CD14-positive monocyte (primary cell): ENCODE results near the gene TMPRSS2. TPM values are rescaled to one million over a fixed set of nuclear protein-coding genes. Genes with fewer than 3 reads are reported as not detected.
A peak's percentile ranks its signal among the peaks of the same experiment; 100 is the strongest.

Source experiments
- DNase-seq, 3 donors: peaks; one replicate each; pipeline ENCODE4 v3.0.0-alpha.2; 2011 to 2022
- H2AFZ ChIP-seq: 2 replicates; pipeline ENCODE4 v1.6.0; 2012; ENCODE audit warnings: mild to moderate bottlenecking, low read depth, low read length, inconsistent platforms; ENCODE audit not compliant: insufficient read depth, poor library complexity, severe bottlenecking
- H3K27ac ChIP-seq, 2 donors: 1 replicate in 1 of 2; 2 replicates in 1 of 2; pipeline ENCODE4 v1.5.1; 2012 to 2013; ENCODE audit warnings: low read length in 2 of 2, control low read depth in 1 of 2, inconsistent platforms in 1 of 2, low read depth in 1 of 2, mild to moderate bottlenecking in 1 of 2
- H3K27me3 ChIP-seq, 2 donors: one replicate each; pipeline versions ENCODE4 v1.6.0 to v1.6.1; 2011 to 2013; ENCODE audit warnings: low read length in 2 of 2; ENCODE audit not compliant: control insufficient read depth in 2 of 2, insufficient read depth in 2 of 2
- H3K36me3 ChIP-seq, 2 donors: replicated peaks in 1 of 2; 1 replicate in 1 of 2; 2 replicates in 1 of 2; pipeline versions ENCODE4 v1.5.1 to v1.6.1; 2012 to 2013; ENCODE audit warnings: low read length in 2 of 2, control low read depth in 1 of 2, inconsistent platforms in 1 of 2, mild to moderate bottlenecking in 1 of 2; ENCODE audit not compliant: insufficient read depth in 2 of 2, control insufficient read depth in 1 of 2
- H3K4me1 ChIP-seq, 2 donors: 1 replicate in 1 of 2; 2 replicates in 1 of 2; pipeline versions ENCODE4 v1.5.1 to v1.6.1; 2012 to 2013; ENCODE audit warnings: low read length in 2 of 2, control low read depth in 1 of 2, inconsistent platforms in 1 of 2, mild to moderate bottlenecking in 1 of 2, moderate library complexity in 1 of 2; ENCODE audit not compliant: insufficient read depth in 2 of 2, control insufficient read depth in 1 of 2
- H3K4me2 ChIP-seq: replicated peaks from 2 replicates; pipeline ENCODE3; 2012; ENCODE audit warnings: low read length, moderate library complexity, mild to moderate bottlenecking; ENCODE audit not compliant: poor library complexity, severe bottlenecking; ENCODE audit errors: extremely low read depth
- H3K4me3 ChIP-seq, 3 experiments: fragments of 200-600 bp in 1 of 3; sonication (generic) in 1 of 3; replicated peaks in 1 of 3; 1 replicate in 2 of 3; 2 replicates in 1 of 3; pipeline ENCODE4 v1.5.1; 2011 to 2013; ENCODE audit warnings: low read length in 3 of 3, mild to moderate bottlenecking in 3 of 3, control low read depth in 2 of 3, low read depth in 2 of 3, inconsistent platforms in 1 of 3, moderate library complexity in 1 of 3
- H3K79me2 ChIP-seq: 2 replicates; pipeline ENCODE4 v1.6.0; 2012; ENCODE audit warnings: mild to moderate bottlenecking, control low read depth, inconsistent platforms, low read length, moderate library complexity; ENCODE audit not compliant: insufficient read depth
- H3K9ac ChIP-seq: 2 replicates; pipeline ENCODE4 v1.6.0; 2017; ENCODE audit warnings: low read length, mild to moderate bottlenecking; ENCODE audit not compliant: insufficient read depth, poor library complexity, severe bottlenecking
- H3K9me3 ChIP-seq, 2 donors: replicated peaks in 1 of 2; 1 replicate in 1 of 2; 2 replicates in 1 of 2; pipeline versions ENCODE4 v1.5.1 to v1.6.1; 2012 to 2013; ENCODE audit warnings: low read length in 2 of 2, control low read depth in 1 of 2; ENCODE audit not compliant: control insufficient read depth in 1 of 2, insufficient read depth in 1 of 2
- H4K20me1 ChIP-seq: 2 replicates; pipeline ENCODE4 v1.6.0; 2012; ENCODE audit warnings: mild to moderate bottlenecking, low read length, control low read depth, moderate library complexity; ENCODE audit not compliant: insufficient read depth
- H3K27ac Mint-ChIP-seq, 7 donors: one replicate each; pipeline ENCODE4 v1.8.0; 2020; ENCODE audit warnings: mild to moderate bottlenecking in 7 of 7, mixed read lengths in 7 of 7, moderate library complexity in 6 of 7, inconsistent platforms in 2 of 7
- H3K27me3 Mint-ChIP-seq, 3 donors: one replicate each; pipeline ENCODE4 v1.8.0; 2021 to 2022; ENCODE audit warnings: low read depth in 3 of 3, mild to moderate bottlenecking in 3 of 3, mixed read lengths in 3 of 3, moderate library complexity in 3 of 3, inconsistent platforms in 1 of 3
- H3K36me3 Mint-ChIP-seq, 2 donors: one replicate each; pipeline ENCODE4 v1.8.0; 2020; ENCODE audit warnings: mixed read lengths in 2 of 2, inconsistent platforms in 1 of 2, mild to moderate bottlenecking in 1 of 2
- H3K4me1 Mint-ChIP-seq: one replicate; pipeline ENCODE4 v1.8.0; 2020; ENCODE audit warnings: mild to moderate bottlenecking, mixed read lengths
- H3K4me3 Mint-ChIP-seq, 2 donors: one replicate each; pipeline ENCODE4 v1.8.0; 2020; ENCODE audit warnings: mild to moderate bottlenecking in 2 of 2, mixed read lengths in 2 of 2, moderate library complexity in 1 of 2
- H3K9me3 Mint-ChIP-seq, 7 donors: one replicate each; pipeline ENCODE4 v1.8.0; 2020 to 2022; ENCODE audit warnings: mixed read lengths in 7 of 7, mild to moderate bottlenecking in 6 of 7, moderate library complexity in 6 of 7, inconsistent platforms in 2 of 7
- CTCF ChIP-seq: fragments of 200-600 bp; IDR thresholded peaks from one replicate; pipeline ENCODE4 v1.8.0; 2022; ENCODE audit warnings: antibody characterized with exemption, mild to moderate bottlenecking
- WGBS: methylation state at CpG from one replicate; pipeline ENCODE4 v1.1.5; 2013; ENCODE audit warnings: missing lambda C conversion rate; ENCODE audit not compliant: insufficient coverage; 5-methylcytosine and 5-hydroxymethylcytosine counted together
- intact Hi-C, 2 donors: fragments of 100-400 bp; cut with micrococcal nuclease; formaldehyde crosslinking; loops; one replicate each; pipeline versions ENCODE4 v1.15.0 to v1.15.1; 2023
- polyA plus RNA-seq, 3 donors: library from polyadenylated mRNA; depleted of rRNA in 1 of 3; unstranded in 2 of 3; stranded (reverse) in 1 of 3; fragments of 300-500 nt in 2 of 3; fragments of >200 nt in 1 of 3; fragmentation: Illumina TruSeq in 2 of 3; gene quantifications; 1 replicate in 2 of 3; 2 replicates in 1 of 3; pipeline ENCODE4 v1.2.3, GENCODE V29; 2012 to 2021

TMPRSS2 gene
- polyA plus RNA-seq, 3 donors, result not detected

- H3K79me2 ChIP-seq, result no peaks in the 10 kb centered on the region
- H3K27ac ChIP-seq, result no peak overlapping the region
- no peaks in the 10 kb centered on the region for H3K27me3 ChIP-seq
- 92% methylated on average over 2 of the region's 6 CpGs for WGBS
- H3K4me2 ChIP-seq, result no peak overlapping the region
- Mint-ChIP-seq H3K36me3 (peaks cover 64 to 65% of the 10 kb centered on the region in 2 donors), H3K4me1 (peaks cover 2% of the 10 kb centered on the region), H3K9me3 (peaks cover 0 to 4% (median 0%) of the 10 kb centered on the region in 7 donors), H3K27me3 (peaks cover 0 to 4% (median 0%) of the 10 kb centered on the region in 3 donors), H3K4me3 (no peak overlapping the region), H3K27ac (peak overlapping the region in 1 of 7 donors; percentile 21)
- no peak for TF ChIP-seq CTCF
- no peak overlapping the region for H3K4me3 ChIP-seq
- intact Hi-C loops, result no loop called here
- DNase-seq, result no peak
- peaks cover 41 to 66% of the 10 kb centered on the region in 2 donors for H3K36me3 ChIP-seq
- H3K9me3 ChIP-seq, result no peaks in the 10 kb centered on the region
- H3K4me1 ChIP-seq, result no peaks in the 10 kb centered on the region
- H4K20me1 ChIP-seq, result peaks cover 4% of the 10 kb centered on the region
- H2AFZ ChIP-seq, result no peak overlapping the region
- H3K9ac ChIP-seq, result no peak overlapping the region
Observed at GRCh38 chr21:41458121-41458520, 49.8 kb downstream of the TMPRSS2 start.

GRCh38 chr21:41453761-41454160, 54.2 kb downstream of the TMPRSS2 start:
- no peak overlapping the region for H3K4me3 Mint-ChIP-seq
- H3K27me3 ChIP-seq, result no peaks in the 10 kb centered on the region
- intact Hi-C loops, result no loop called here
- no peaks in the 10 kb centered on the region for H3K79me2 ChIP-seq
- peaks cover 65 to 96% of the 10 kb centered on the region in 2 donors for H3K36me3 ChIP-seq
- no peak for DNase-seq
- H3K4me1 Mint-ChIP-seq, result no peaks in the 10 kb centered on the region
- no peaks in the 10 kb centered on the region for H3K9me3 Mint-ChIP-seq
- peaks cover 4% of the 10 kb centered on the region for H4K20me1 ChIP-seq
- H3K27ac Mint-ChIP-seq, result peak overlapping the region in 1 of 7 donors; percentile 8
- H3K4me2 ChIP-seq, result no peak overlapping the region
- H3K4me1 ChIP-seq, result no peaks in the 10 kb centered on the region
- no peaks in the 10 kb centered on the region for H3K9me3 ChIP-seq
- TF ChIP-seq CTCF, result no peak
- H3K36me3 Mint-ChIP-seq, result peaks cover 92 to 94% of the 10 kb centered on the region in 2 donors
- peaks cover 0 to 4% (median 0%) of the 10 kb centered on the region in 3 donors for H3K27me3 Mint-ChIP-seq
- no peak overlapping the region for H3K4me3 ChIP-seq
- no peak overlapping the region for H2AFZ ChIP-seq
- no peak overlapping the region for H3K9ac ChIP-seq
- no peak overlapping the region for H3K27ac ChIP-seq
- no CpG with 5 or more reads among the region's 3 CpGs for WGBS
